Measurements from ENCODE around the gene RNF213. TPM values are rescaled to one million over a fixed set of nuclear protein-coding genes. Genes with fewer than 3 reads are reported as not detected.

The RNF213 gene
- total RNA-seq, 1 donor from 2014 or later, result 63.0 TPM

DNA sequence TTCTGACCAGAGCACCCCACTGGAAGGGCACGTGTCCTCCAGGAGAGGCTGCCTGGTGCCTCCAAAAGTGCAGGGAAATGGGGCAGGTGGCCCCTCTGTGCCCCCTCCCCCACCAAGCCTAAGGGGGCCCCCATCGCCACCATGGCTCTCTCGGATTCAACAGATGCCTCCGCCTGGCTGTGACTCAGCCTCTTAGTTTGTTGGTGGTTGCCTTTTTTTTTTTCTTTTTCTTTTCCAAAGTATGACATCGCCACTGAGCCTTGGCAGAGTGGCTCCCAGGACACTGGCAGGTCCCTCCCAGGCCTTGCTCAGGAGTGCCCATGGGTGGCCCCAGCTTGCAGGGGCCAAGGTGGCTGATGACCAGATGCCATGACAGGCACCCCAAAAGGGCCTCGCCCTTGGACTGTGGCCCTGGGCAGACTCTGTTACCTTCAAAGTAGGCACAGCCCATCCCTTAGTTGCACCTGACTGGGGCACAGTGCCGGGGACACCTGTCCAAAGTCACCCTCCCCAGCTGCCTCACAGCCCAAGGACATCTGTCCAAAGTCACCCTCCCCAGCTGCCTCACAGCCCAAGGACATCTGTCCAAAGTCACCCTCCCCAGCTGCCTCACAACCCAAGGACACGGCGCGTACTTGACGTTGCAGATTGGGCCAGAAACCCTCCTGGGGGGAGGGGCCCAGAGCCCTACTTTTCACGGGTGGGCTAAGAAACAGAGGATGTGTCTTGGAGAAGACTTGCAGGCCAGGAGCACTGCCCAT lies 186.2 kb downstream of the RNF213 start:
- no peak for DNase-seq (ENCODE audit: low read depth in 2 of 2)

DNA sequence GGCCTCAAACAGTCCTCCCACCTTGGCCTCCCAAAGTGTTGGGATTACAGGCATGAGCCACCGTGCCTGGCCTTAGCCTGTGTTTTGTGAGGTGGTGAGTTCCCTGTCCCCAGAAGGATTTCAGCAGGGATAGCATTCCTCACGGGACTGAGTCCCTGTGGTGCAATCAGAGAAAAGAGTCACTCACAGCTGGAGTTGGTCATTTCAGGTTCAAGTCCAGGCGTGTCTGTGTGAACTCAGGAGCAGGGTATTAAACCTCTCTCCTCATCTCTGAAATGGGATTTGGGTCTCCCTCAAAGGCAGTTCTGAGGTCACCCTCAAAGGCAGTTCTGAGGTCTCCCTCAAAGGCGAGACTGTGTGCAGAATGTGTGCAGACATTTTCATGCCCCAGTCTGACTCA lies 187.1 kb downstream of the RNF213 start:
- DNase-seq (ENCODE audit: low read depth in 2 of 2), result no peak

Other genes starting within 250 kb of the RNF213 start
- gene TBC1D16, start 225.0 kb upstream of the RNF213 start, total RNA-seq, result 29.1 and 64.5 TPM in 2 replicates
- 0.90 and 2.1 TPM in 2 replicates for gene CCDC40, start 224.2 kb upstream of the RNF213 start, total RNA-seq
- gene GAA, start 159.3 kb upstream of the RNF213 start, total RNA-seq, result 5.9 and 30.7 TPM in 2 replicates
- gene EIF4A3, start 113.7 kb upstream of the RNF213 start, total RNA-seq, result 88.3 and 110 TPM in 2 replicates
- 0.39 and 0.63 TPM in 2 replicates for gene CARD14, start 90.8 kb upstream of the RNF213 start, total RNA-seq
- gene SGSH, start 40.5 kb upstream of the RNF213 start, total RNA-seq, result 7.7 and 16.8 TPM in 2 replicates
- gene SLC26A11, start 40.4 kb upstream of the RNF213 start, total RNA-seq, result 5.5 and 9.5 TPM in 2 replicates
- gene ENDOV, start 154.3 kb downstream of the RNF213 start, total RNA-seq, result 19.6 and 26.9 TPM in 2 replicates
- under 0.01 and 0.13 TPM in 2 replicates for gene NPTX1, start 215.8 kb downstream of the RNF213 start, total RNA-seq